Endothelial cell of umbilical vein (primary cell): ENCODE results near the gene OR4D5.

Source experiments
- CTCF ChIP-seq, 2 donors: IDR thresholded peaks; 1 replicate in 1 of 2; 2 replicates in 1 of 2; pipeline ENCODE4 v1.5.1; 2011; ENCODE audit warnings: low read length in 2 of 2, mild to moderate bottlenecking in 2 of 2, moderate library complexity in 2 of 2, control low read depth in 1 of 2, inconsistent platforms in 1 of 2, low read depth in 1 of 2; ENCODE audit not compliant: insufficient read depth in 1 of 2; ENCODE audit errors: extremely low read depth in 1 of 2
- POLR2A ChIP-seq: IDR thresholded peaks from 2 replicates; pipeline ENCODE4 v1.6.1; 2012; ENCODE audit warnings: low read depth, mild to moderate bottlenecking, control low read depth, low read length
- POLR2AphosphoS5 ChIP-seq: IDR thresholded peaks from 2 replicates; pipeline ENCODE4 v1.6.1; 2012; ENCODE audit warnings: low read depth, mild to moderate bottlenecking, control low read depth, low read length, moderate library complexity; ENCODE audit not compliant: insufficient read depth

- TF ChIP-seq CTCF (IDR thresholded peaks at IDR 0.05; ENCODE audit: extremely low read depth in 1 of 2, insufficient read depth in 1 of 2, low read depth in 1 of 2, low read length in 2 of 2) (no peak), POLR2AphosphoS5 (no peak), POLR2A (no peak)
These were observed 18.5 kb upstream of the OR4D5 start for GRCh38 chr11:123920943-123921342.
